Glomerular visceral epithelial cell (primary cell): Measurements from ENCODE around the gene PRR3.

ENCODE experiments used
- DNase-seq: peaks from one replicate; pipeline ENCODE4 v3.0.0-alpha.2; 2016; ENCODE audit errors: extremely low spot score

Gene PRR3

GRCh38 chr6:30571075-30571761 lies 14.1 kb downstream of the PRR3 start, which contains the start of gene ABCF1:
Gene ABCF1, plus strand, starts transcription at chr6:30571442. Its CDS starts 46 bp downstream, at chr6:30571488.
- DNase-seq, result peak; percentile 97

DNA sequence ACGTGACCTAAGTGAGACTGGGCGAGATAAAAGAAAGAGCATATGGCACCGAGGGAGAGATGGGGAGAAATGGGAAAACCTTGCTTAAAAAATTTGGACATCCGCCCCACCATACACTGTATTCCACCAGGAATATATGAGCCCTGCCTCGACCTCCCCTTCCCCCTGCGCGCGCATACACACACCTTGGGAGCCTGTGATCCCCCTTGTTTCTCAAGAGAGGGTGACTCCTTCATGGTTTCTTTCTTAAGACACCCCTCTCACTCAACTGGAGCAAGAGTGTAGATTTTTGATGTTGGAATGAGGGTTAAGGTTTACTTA lies 14.6 kb downstream of the PRR3 start:
- DNase-seq, result no peak

GRCh38 chr6:30572148-30572547 lies 15.1 kb downstream of the PRR3 start:
- DNase-seq, result no peak

DNA sequence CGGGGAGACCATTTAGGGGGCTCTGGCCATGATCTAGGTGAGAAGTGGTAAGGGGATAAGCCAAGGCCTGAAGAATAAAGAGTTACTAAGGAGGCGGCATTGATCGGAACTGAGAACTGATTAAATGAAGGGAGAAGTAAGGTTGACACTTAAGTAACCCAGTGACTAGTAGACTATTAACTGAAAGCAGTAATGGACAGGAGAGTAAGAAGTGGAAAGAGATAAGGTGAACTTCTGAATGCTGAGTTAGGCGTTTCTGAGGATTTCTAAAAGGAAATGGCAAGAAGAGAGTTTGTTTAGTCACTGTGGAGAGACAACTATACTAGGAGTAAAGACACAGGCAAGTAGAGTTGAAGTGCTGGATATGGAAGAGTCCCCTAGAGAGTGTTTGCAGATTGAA lies 16.0 kb downstream of the PRR3 start:
- no peak for DNase-seq

- no peak for DNase-seq
These were observed 21.0 kb downstream of the PRR3 start for GRCh38 chr6:30578051-30578450.

GRCh38 chr6:30583921-30584320 lies 26.8 kb downstream of the PRR3 start:
- DNase-seq, result no peak

- no peak for DNase-seq
These were observed 32.8 kb downstream of the PRR3 start for GRCh38 chr6:30589754-30590358.

- no peak for DNase-seq
These were observed 33.4 kb downstream of the PRR3 start for GRCh38 chr6:30590509-30590908.

- DNase-seq, result no peak
These were observed 33.9 kb downstream of the PRR3 start for GRCh38 chr6:30591008-30591407.

DNA sequence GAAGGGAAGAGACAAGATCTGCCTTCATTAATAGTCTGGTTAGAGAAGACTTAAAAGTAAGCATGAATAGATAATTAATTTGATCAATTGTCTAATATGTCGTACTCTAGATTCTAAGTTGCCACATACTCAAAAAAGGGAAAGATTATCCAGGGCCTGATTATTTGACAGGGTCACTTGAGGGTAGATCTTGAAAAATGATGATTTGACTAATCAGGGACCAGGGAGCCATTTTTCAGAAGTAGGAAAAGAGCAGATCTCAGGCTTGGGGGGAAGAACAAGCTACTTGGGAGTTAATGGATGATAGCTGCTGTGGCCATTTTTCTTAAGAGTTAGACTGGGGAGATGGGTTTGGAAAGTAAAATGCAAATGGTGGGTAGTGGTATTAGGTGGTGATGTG lies 35.2 kb downstream of the PRR3 start:
- DNase-seq, result no peak

DNA sequence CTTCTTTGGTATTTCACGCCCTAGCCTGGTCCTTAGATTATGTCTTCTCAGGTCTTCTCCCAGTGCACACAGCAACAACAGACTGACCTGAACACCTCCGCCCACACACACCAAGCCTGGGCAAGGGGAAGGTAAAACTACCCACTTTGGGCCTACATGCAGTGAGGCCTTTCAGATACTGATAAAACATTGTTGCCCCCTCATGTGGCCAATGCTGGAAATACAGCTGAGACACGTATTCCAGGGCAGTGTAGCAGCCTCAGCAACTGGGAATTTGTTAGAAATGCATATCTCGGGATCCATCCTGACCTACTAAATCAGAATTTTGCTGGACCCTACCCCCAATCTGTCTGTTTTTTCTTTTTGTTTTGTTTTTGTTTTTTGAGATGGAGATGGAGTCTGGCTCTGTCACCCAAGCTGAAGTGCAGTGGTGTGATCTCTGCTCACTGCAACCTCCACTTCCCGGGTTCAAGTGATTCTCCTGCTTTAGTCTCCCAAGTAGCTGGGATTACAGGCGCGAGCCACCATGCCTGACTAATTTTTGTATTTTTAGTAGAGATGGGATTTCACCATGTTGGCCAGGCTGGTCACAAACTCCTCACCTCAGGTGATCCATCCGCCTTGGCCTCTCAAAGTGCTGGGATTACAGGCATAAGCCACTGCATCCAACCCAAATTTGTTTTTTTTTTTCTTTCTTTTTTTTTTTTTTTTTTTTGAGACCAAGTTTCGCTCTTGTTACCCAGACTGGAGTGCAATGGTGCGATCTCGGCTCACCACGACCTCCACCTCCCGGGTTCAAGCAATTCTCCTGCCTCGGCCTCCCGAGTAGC lies 40.4 kb downstream of the PRR3 start:
- DNase-seq, result peak; percentile 77

DNA sequence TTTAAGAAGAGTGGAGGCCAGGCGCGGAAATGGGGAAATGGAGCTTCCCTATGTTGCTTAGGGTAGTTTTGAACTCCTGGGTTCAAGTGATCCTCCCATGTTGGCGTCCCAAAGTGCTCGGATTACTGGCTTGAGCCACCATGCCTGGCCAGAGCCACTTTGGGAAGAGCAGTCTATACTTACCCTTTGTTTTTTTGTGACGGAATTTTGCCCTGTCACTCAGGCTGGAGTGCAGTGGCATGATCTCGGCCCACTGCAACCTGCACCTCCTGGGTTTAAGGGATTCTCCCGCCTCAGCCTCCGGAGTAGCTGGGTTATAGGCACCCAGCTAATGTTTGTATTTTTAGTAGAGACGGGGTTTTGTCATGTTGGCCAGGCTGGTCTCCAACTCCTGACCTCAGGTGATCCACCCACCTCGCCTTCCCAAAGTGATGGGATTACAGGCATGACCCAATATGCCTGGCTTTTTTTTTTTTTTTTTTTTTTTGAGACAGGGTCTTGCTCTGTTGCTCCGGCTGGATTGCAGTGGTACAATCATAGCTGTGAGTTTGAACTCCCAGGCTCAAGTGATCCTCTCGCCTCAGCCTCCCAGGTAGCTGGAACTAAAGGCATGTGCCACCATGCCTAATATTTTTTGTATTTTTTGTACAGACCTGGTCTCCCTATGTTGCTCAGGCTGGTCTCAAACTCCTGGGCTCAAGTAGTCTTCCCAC lies 42.0 kb downstream of the PRR3 start:
- no peak for DNase-seq

GRCh38 chr6:30599625-30600324 lies 42.7 kb downstream of the PRR3 start:
- no peak for DNase-seq

- DNase-seq, result peak; percentile 27
These were observed 43.4 kb downstream of the PRR3 start for GRCh38 chr6:30600451-30600961.

GRCh38 chr6:30601436-30601814 lies 44.3 kb downstream of the PRR3 start:
- no peak for DNase-seq

DNA sequence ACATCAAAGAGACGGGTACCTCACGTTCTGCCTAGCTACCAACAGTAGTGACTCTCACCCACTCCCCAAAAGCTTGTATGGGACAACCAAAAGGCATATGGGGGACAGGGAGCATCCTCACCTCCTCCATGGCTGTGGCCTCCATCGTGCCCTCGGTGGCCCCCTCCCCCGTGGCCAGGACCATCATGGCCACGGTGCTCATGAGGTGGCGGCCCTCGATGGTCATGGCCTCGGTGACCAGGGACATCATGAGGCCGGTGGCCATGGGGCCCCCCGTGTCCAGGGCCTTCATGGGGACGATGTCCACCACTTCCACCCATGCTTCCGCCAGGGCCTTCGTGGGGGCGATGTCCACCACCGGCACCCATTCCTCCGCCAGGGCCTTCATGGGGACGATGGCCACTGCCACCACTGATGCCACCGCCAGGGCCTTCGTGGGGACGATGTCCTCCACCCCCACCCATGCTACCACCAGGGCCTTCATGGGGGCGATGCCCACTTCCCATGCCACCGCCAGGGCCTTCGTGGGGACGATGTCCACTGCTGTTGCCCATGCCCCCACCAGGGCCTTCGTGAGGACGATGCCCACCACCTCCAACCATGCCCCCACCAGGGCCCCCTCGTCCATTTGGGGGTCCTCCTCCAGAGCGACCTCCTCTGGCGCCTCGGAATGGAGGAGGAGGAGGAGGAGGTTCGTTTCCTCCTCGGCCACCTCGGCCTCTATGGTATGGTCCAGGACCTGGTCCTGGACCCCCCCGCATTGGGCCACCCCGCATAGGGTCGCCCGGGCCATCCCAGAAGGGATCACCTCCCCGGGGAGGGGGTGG lies 44.9 kb downstream of the PRR3 start:
- no peak for DNase-seq

DNA sequence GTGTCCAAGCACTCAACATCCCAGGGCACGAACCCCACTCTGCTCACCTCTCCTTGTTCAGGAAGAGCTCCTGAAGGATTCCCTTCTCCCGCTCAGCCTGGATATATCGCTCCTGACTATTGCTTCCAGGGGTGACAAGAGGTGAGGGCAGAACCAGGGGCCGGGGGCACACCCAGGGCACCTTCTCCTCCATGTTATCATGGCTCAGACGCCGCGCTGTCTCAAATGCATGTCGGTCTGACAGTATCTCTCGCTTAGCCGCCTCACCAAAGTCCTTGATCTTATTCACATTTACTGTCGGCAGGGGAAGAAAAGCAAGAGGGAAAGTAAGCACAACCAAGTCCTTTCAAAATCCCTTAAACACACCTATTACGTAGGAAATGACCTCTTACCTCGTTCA lies 46.9 kb downstream of the PRR3 start:
- DNase-seq, result no peak

DNA sequence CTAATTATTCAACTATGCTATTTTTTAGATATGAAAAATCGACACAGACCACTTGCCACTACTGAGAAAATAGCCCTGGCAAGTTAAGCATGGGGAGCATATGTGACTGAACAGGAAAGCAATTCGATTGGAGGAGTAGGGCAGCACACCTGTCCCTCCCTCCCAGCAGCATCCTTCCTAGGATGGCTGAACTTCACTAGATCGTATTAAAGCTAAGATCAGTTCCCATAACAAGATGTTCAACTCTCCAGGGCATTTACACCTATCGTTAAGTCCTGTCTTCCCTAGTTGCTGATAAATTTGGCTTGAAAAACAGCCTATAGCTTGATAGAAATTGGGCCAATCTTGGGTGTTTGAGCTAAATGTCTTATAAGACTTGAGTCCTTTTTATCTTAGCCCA lies 53.0 kb downstream of the PRR3 start:
- DNase-seq, result no peak

GRCh38 chr6:30611150-30611855 lies 54.2 kb downstream of the PRR3 start:
- DNase-seq, result no peak

DNA sequence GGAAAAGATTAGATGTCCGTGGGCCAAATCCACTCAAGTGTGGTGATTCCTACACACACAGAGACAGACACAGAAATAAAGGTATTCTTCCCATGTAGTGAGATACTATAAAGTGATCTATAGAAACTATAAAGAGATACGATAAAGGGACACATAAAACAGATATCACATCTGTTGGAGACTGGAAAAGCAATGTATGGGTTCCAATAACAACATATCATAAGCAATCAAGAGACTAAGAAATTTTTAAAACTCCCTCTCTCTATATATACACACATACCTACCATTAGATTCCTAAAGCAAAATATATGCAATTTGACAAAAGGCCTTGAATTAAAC lies 54.7 kb downstream of the PRR3 start:
- DNase-seq, result no peak
